SK-N-SH treated with all-trans-retinoic acid at 6 μM for 48 hours (cell line): ENCODE results near the gene NEK11.

Source experiments
- ARNTL ChIP-seq: fragments of 450-650 bp; formaldehyde crosslinking; IDR thresholded peaks from 2 replicates; pipeline ENCODE4 v1.5.0; 2020; ENCODE audit warnings: low read depth, mild to moderate bottlenecking, moderate library complexity, borderline replicate concordance
- BACH2 ChIP-seq: fragments of 250-450 bp; sonication (Bioruptor Pico); IDR thresholded peaks from 2 replicates; pipeline ENCODE4 v1.9.0; 2021; ENCODE audit warnings: mild to moderate bottlenecking, borderline replicate concordance
- CREB5 ChIP-seq: fragments of 250-450 bp; sonication (Bioruptor Pico); IDR thresholded peaks from 2 replicates; pipeline ENCODE4 v1.5.1; 2020; ENCODE audit warnings: low read depth, mild to moderate bottlenecking, moderate library complexity
- ESRRG ChIP-seq: fragments of 250-450 bp; sonication (Bioruptor Pico); IDR thresholded peaks from 2 replicates; pipeline ENCODE4 v1.6.1; 2021; ENCODE audit warnings: mild to moderate bottlenecking
- PATZ1 ChIP-seq: fragments of 250-450 bp; sonication (Bioruptor Pico); IDR thresholded peaks from 2 replicates; pipeline ENCODE4 v1.8.0; 2020; ENCODE audit warnings: mild to moderate bottlenecking, moderate library complexity, borderline replicate concordance
- RARB ChIP-seq: fragments of 250-450 bp; sonication (Bioruptor Pico); IDR thresholded peaks from 2 replicates; pipeline ENCODE4 v1.8.0; 2021; ENCODE audit warnings: mild to moderate bottlenecking, moderate library complexity
- ZC3H10 ChIP-seq: fragments of 250-450 bp; sonication (Bioruptor Pico); IDR thresholded peaks from 2 replicates; pipeline ENCODE4 v1.5.1; 2021; ENCODE audit warnings: mild to moderate bottlenecking, moderate library complexity
- ZFP3 ChIP-seq: fragments of 250-450 bp; sonication (Bioruptor Pico); IDR thresholded peaks from 2 replicates; pipeline ENCODE4 v1.5.0; 2020; ENCODE audit warnings: mild to moderate bottlenecking, moderate library complexity
- ZNF565 ChIP-seq: fragments of 450-650 bp; formaldehyde crosslinking; conservative IDR thresholded peaks from 2 replicates; pipeline ENCODE4 v1.5.0; 2020; ENCODE audit warnings: low read depth, mild to moderate bottlenecking, moderate library complexity
- ZNF70 ChIP-seq: fragments of 450-650 bp; formaldehyde crosslinking; IDR thresholded peaks from 2 replicates; pipeline ENCODE4 v1.5.0; 2020; ENCODE audit warnings: mild to moderate bottlenecking, moderate library complexity
- ZNF8 ChIP-seq: fragments of 450-650 bp; formaldehyde crosslinking; IDR thresholded peaks from 2 replicates; pipeline ENCODE4 v1.5.0; 2020; ENCODE audit warnings: mild to moderate bottlenecking, moderate library complexity

GRCh38 chr3:131004603-131005002, 22.1 kb upstream of the NEK11 start:
- no peak for TF ChIP-seq ARNTL (CRISPR knock-in tag)
- no peak for TF ChIP-seq ZNF565 (CRISPR knock-in tag)
- no peak for TF ChIP-seq ZC3H10
- no peak for TF ChIP-seq PATZ1 (CRISPR knock-in tag)
- TF ChIP-seq RARB: no peak
- no peak for TF ChIP-seq CREB5 (CRISPR knock-in tag)
- TF ChIP-seq ZFP3 (CRISPR knock-in tag): no peak
- no peak for TF ChIP-seq BACH2 (CRISPR knock-in tag)
- TF ChIP-seq ESRRG (CRISPR knock-in tag): no peak
- no peak for TF ChIP-seq ZNF8 (CRISPR knock-in tag)
- no peak for TF ChIP-seq ZNF70 (CRISPR knock-in tag)
